Activated CD8-positive, alpha-beta memory T cell treated with anti-CD3 and anti-CD28 coated beads, Interleukin-2, amount 50 U/mL, for 24 hours (primary cell): Measurements from ENCODE around the gene FERMT3.

ENCODE experiments used
- DNase-seq: peaks from one replicate; pipeline ENCODE4 v3.0.0-alpha.2; 2020; ENCODE audit errors: extremely low read depth

The FERMT3 gene

DNA sequence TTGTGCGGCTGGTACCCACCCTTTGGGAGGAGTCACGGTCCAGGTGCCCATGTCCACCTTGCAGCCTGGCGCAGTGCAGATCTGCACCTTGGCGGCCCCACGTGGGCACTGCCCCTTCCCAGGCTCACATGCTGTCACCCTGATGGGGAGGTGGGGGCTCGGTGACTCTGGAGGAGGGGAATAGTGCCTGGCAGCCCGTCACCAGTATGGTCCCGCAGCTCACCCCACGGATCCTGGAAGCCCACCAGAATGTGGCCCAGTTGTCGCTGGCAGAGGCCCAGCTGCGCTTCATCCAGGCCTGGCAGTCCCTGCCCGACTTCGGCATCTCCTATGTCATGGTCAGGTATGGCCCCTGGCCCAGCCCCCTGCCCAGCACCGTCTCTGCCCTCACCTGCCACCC lies 14.3 kb downstream of the FERMT3 start:
- no peak for DNase-seq

DNA sequence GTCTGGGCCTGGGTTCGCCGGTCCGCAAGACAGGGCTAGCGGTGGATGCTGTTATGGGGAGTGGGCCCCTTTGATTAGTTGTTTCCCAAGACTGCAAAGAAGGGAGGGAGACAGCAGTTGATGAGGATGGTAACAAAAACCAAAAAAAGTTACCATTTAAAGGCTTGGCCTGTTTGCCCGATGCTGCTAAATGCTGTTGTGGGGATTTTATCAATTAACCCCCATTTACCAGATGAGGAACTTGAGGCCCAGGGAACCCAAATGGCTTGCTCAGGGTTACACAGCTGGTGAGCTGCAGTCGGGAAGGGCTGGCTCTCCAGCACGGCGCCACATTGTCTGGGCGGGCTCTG lies 16.1 kb downstream of the FERMT3 start:
- DNase-seq: no peak

GRCh38 chr11:64223001-64223651 lies 16.6 kb downstream of the FERMT3 start:
- no peak for DNase-seq

DNA sequence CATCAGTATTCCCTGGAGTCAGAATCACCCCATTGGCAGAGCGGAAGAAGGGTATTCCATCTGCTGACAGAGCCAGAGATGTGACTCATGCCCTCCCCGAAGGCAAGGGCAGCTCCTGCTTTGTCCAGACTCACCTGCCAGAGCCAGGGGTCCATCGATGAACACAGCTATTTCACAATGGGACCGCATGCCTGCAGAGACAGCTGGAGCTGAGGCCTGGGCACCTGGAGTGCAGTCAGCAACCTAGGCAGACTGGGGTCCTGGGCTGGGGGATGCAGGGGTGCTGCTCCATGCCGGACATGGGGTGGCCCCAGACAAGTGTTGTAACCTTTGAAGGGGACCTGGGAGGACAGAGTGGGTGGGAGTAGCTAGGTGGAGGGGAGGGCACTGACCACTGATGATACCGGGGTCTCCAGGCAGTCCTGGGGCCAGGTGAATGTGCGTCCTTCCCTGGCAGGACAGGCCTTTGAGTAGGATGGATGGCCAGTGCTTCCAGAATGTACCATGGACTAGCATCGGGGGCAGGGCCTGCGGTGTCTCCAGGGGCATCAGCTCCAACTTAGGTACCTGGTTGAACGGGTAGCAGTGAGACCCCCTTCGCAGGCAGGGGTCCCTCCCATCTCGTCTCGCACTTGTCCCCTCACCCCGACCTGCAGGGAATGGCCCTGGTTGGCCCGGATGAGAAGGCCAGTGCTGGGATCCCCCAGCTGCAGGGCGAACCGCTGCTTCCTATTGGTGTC lies 17.8 kb downstream of the FERMT3 start:
- DNase-seq: no peak

DNA sequence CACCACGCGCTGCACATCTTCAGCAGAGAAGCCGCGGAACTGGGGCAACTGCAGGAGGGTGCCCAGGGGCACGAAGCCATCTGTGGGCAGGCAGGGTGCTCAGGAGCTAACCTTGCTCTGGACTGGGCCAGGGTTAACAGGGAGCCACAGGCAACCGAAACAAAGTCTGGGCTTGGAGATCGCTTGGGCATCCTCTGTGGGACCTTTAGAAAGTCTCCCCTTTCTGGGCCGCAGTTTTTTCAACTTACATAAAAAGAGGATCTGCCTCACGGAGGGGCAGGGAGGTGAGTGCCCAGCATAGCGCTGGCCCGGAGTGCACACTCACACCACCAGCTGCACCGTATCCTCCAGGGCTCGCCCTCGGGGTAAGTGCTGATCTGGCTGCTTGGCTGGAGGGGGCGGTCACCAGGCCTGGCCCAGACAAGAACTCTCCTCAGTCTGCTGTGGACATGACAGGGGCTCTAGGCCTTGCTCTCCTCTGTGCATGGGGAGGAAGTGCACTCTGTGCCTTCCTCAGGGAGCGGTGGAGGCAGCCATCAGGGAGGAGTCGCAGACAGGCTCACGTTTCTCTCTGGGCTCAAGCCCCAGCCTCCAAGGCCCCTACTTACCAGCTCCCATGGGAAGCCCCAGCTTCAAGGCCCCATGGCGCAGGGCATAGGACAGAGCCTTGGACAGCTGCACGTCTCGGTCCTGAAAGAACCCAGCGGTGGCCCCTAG lies 18.5 kb downstream of the FERMT3 start:
- DNase-seq: no peak

DNA sequence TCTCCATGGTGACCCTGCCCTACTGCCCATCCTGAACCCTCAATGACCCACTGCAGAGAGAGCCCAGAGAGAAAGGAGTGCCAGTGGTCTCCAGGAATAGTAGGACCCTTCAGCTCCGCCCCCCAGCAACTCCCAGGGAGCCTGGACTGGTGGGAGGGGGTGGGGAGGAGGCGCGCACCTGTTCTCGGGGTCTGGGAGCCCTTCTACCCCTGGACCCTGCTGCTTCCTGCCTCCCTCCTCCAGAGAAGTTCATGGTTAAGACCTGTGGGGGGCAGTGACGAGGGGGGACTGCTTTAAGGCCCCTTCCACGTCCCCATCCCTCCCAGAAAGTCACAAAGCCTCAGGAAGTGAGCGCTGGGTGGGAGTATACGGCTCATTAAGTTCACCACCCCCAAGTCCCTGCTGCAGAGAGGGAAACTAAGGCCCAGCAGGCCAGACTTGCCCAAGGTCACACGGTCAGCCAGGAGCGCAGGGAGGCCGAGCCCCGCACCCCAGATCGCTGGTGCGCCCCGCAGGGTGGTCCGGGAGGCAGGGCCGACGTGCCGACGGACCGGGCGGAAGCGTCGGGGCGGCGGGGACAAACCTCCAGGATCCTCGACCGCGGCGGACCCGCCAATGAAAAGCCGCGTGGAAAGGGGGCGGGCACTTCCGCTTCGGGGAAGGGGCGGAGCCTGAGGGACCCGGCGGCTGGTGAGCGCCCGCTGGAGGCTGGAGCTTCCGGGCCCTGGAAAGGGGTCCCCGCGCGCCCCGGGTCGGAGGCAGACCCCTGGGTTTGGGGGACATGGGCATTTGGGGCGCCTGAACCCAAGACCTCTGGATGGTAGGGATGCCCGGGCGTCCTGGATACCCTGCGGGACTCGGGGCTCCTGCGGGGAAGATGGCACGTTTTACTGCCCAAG lies 19.3 kb downstream of the FERMT3 start, which contains the start of the genes NUDT22 and TRPT1:
Gene NUDT22 (plus strand): TSS at position 667 of the 899 bp plus-strand sequence. CDS start 379 bp downstream, outside the sequence.
Gene TRPT1 (minus strand): TSS at position 579 of the 899 bp plus-strand sequence. CDS start 326 bp downstream, at position 253.
- peak; percentile 80 for DNase-seq

- no peak for DNase-seq
Measured at GRCh38 chr11:64226507-64227051, 20.1 kb downstream of the FERMT3 start.

DNA sequence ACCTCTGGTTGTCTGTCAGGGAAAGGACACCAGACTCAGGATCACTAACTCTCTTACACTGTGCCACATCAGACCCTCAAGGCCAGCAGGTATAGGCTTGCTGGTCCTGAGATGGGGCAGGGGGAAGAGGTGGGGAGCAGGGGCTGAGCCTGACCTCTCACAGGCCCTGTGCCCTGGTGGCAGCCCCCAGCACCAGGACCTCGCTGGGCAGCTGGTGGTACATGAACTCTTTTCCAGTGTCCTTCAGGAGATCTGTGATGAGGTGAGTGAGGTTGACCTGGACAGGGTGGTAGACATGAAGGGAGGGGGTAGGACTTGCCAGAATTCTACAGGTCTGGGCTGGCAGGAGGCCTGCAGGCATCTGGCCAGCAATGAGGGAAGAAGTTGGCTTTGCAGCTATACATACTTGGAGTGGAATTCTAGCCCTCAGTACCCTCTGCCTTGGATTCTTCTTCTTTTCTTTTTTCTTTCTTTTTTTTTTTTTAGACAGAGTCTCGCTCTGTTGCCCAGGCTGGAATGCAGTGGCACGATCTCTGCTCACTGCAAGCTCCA lies 21.0 kb downstream of the FERMT3 start:
- DNase-seq: no peak

DNA sequence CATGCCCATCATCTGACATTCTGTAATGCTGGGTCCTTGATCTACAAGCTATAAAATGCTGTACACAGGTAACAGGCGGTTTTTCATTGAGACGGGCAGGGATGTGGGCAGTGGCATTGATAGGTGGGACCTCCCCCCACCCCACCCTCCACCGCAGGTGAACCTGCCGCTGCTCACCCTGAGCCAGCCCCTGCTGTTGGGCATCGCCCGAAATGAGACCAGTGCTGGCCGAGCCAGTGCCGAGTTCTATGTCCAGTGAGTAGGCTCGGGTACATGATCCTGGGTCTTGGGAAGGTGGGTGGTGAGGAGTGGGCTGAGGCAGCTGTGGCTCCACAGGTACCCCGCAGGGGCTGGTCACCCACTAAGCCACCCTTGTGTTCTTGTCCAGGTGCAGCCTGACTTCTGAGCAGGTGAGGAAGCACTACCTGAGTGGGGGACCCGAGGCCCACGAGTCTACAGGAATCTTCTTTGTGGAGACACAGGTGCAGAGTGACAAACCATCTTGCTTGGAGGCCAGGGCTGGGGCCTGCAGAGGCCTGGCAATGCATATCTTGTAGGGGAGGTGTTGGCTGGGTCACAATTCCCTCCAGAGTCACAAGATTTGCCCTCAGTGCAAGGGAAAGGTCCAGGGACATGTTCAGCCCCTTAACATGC lies 22.7 kb downstream of the FERMT3 start:
- DNase-seq: no peak

DNA sequence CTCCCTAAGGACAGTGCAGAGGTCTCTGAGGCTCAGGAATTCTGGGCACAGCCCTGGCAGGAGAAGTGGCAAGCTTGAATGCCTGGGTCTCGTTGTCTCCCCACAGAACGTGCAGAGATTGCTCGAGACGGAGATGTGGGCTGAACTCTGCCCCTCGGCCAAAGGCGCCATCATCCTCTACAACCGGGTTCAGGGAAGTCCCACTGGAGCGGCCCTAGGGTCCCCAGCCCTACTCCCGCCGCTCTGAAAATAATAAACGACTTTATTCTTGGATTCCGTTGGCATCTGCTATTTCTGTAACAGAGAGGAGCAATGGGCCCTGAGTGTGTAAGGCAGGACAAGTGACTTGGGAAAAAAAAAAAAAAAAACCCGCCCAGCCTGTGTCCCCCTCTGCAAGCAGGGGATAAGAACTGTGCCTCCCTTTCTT lies 23.2 kb downstream of the FERMT3 start:
- DNase-seq: no peak

DNA sequence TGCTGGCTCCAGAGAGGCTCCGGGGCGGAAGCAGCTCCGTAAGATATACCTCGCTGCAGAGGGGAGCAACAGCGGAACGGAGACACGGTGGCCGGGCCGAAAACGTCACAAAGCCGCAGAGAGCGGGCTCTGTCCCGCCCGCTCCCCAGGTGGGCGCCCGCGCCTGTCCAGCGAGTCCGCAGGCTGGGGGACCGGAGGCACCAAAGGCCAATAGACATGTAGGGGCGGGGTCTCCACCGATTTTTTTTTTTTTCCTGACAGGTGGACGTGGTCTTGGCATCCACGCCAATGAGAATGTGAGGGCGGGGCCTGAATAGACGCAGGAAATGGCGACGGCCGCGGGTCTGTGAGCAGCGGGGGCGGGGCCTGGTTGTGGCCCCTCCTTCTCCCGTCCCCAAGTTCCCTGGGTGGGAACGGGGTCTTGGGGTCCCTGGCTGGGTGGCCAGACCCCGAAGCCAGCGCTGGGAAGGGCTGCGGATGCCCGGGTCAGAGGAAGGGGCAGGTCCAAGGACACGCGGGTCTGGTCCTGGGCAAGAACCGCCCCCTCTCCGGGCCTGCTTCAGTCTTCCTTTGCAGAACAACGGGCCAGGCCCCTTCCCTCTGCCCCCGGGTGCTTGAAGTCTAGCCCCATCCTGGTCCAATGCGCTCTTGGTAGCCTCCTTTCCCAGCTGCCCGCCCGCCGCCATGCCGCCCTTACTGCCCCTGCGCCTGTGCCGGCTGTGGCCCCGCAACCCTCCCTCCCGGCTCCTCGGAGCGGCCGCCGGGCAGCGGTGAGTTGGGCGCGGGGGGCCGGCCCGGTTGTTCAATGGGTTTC lies 23.9 kb downstream of the FERMT3 start, which contains the start of gene DNAJC4:
Gene DNAJC4 (plus strand): TSS at position 378 of the 814 bp plus-strand sequence. CDS start 307 bp downstream, at position 685.
- peak; percentile 79 for DNase-seq

DNA sequence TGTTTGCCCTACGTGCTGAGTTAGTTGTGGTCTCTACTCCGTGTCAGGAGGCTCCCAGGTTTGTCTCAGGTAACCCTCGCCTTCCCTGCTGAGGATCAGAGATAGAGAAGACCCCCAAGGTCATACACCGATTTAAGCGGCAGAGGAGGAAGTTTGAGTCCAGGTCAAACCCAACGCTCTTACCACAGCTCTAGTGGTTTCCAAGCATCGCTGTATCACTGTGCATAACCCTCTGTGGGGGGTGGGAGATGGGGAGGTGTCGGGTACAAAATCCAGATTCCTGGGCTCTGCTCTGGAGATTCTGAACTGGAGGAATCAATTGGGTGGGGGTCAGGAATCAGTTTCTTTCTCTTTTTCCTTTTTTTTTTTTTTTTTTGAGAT lies 24.5 kb downstream of the FERMT3 start:
- DNase-seq: no peak

DNA sequence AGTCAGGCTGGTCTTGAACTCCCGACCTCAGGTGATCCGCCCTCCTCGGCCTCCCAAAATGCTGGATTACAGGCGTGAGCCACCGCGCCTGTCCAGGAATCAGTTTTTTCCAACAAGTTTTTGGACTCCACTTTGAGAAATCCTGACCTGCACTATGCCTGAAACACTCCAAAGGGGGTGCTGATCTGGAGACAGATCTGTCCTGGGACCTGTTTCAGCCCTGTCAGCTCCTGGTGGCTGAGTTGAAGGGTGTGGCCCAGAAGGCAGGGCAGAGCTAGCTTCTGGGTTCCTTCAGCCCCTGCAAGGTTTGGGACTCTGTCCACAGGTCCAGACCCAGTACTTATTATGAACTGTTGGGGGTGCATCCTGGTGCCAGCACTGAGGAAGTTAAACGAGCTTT lies 25.0 kb downstream of the FERMT3 start:
- DNase-seq: no peak

DNA sequence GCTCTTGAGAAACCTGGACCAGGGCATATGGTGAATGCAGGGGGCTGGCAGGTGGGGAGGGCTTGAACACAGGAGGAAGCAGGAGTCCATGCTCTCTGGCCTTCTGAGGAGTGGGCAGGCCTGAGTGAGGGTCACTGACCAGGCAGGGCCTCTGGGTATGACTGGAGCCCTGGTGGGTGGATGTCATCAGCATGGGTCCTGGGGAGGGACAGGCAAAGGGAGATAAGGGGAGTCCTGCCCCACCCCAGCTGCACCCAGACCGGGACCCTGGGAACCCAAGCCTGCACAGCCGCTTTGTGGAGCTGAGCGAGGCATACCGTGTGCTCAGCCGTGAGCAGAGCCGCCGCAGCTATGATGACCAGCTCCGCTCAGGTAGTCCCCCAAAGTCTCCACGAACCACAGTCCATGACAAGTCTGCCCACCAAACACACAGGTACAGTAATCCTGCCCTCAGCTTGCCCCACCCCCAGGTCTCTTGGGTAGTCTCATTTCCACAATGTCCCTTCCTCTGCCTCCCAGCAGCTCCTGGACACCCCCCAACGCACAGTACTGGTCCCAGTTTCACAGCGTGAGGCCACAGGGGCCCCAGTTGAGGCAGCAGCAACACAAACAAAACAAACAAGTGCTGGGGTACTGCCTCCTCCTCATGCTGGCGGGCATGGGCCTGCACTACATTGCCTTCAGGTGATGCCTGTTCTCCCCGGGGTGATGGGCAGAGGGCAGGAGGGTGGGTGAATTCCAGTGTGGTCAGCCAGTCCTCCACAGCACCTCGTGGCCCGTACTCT lies 25.9 kb downstream of the FERMT3 start:
- DNase-seq: no peak

GRCh38 chr11:64232967-64233315 lies 26.4 kb downstream of the FERMT3 start:
- no peak for DNase-seq

DNA sequence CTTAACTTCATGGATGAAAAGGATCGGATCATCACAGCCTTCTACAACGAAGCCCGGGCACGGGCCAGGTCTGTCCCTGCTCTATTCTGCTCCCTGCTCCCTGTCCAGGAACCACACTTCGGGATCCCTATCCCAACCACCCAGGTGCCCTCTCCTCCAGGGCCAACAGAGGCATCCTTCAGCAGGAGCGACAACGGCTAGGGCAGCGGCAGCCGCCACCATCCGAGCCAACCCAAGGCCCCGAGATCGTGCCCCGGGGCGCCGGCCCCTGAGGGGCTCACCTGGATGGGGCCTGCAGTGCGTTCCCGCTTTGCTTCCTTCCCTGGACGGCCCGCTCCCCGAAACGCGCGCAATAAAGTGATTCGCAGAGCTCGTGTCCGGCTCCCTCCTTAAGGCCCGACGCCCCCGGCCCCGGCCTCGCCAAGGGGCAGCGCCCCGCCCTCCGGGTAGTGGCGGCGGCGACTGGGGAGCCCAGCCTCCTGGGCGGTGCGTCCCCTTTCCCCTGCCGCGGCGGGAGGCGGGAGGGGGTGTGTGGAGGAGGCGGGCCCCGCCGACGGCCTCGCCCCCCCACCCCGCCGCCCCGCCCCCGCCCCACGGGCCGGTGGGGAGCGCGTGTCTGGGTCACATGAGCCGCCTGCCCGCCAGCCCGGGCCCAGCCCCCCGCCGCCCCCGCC lies 27.5 kb downstream of the FERMT3 start, which contains the start of gene VEGFB:
Gene VEGFB (plus strand): TSS at position 672 of the 674 bp plus-strand sequence. CDS start 250 bp downstream, outside the sequence.
- no peak for DNase-seq

- DNase-seq: no peak
Measured at GRCh38 chr11:64234647-64235379, 28.3 kb downstream of the FERMT3 start.
